Activated CD4-positive, CD25-positive, alpha-beta regulatory T cell (primary cell): ENCODE data around the gene TMEM108.

Source experiments
- DNase-seq, 4 experiments: peaks; one replicate each; lab custom pipeline; 2025; lab: John Stamatoyannopoulos, UW

Gene TMEM108

DNA sequence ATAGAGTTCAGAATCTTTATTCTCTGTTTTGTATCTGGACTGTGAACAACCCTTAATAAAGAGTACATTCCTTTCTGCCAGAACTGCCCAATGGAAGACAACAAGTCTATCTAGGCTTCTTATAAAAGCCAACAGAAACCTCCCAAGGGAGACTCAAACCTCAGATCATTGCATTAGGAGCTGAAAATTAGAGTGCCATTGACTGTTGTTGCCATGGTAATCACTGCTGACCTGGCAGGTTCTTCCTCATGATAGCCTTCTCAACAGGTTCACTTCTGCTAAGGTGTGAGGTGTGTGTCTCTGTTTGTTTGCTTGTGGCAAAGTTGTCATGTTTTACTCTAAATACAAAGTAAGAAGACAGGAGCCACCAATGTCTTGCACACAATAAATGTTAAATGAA, 79.2 kb downstream of the TMEM108 start:
- DNase-seq: no peak

DNA sequence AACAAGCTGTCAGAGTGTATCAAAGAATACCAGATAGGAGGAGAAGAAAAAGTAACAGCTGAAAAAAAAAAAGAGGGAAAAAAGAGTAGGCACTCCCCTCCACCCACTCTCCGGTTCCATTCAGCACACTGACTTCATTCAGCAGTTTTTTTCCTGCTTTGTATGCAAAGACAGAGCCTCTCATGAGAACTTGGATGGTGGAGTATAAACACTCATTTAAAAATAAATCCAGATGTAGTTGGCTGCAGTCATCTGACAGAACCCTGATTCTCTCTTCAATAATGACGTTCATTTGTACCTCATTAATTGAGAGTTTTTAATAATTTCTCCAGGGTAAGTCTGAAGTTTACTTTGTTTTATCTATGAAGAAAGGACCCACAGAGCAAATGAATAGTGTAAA, 81.0 kb downstream of the TMEM108 start:
- no peak for DNase-seq

DNA sequence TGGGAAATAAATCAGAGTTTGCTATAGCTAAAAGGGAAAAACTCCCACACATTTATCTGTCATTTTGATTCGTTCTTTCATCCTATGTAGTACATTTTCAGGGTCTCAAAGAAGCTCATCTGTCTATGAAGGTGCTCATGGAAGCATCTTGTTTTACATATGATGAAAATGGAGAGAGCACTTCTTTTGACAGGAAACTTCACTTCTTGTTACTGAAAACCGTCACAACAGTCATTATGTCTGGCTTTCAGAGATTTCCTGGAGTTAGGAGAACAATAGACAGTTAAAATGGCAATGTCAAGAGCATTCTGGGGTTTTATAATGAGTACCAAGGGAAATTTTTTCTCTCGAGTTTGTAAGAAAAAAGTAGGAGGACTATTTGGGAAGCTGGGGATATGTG, 83.3 kb downstream of the TMEM108 start:
- DNase-seq: no peak

DNA sequence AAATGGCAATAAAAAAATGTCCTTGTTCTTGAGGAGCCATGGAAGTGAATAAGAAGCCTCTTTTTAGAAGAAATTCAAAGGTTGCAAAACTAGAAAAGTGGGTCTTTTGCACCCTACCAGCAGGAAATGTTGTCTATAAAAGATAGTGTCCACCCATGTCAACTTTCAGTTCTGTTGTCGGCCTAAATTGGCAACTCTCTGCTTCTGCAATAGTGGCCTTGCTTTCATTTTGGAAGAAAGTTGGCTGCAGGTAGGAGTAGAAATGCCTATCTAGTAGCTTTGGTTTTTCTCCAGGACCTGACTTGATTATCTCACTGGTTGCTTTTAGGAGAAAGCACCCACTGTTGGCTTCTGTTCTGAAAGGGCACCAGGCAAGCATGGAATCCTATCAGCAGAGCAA, 85.4 kb downstream of the TMEM108 start:
- no peak for DNase-seq

DNA sequence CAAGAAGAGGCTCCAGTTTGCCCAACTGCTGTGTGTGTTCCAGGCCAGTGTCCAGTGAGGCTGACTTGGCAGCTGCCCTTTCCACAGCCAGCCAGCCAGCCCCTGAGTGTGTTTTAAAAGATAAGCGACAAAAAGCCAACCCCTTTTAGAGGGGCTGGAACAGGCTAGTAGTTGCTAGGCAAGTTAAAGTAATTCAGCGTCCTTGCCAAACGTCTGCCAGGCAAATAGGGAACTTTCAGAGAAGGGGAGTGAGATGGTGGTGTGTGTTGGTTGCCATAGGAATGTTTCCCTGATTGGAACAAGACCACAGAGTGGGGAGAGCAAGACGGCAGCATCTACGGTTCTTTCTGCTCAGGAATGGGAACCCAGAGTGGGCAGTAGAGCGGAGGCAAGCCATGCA, 86.3 kb downstream of the TMEM108 start:
- no peak for DNase-seq

DNA sequence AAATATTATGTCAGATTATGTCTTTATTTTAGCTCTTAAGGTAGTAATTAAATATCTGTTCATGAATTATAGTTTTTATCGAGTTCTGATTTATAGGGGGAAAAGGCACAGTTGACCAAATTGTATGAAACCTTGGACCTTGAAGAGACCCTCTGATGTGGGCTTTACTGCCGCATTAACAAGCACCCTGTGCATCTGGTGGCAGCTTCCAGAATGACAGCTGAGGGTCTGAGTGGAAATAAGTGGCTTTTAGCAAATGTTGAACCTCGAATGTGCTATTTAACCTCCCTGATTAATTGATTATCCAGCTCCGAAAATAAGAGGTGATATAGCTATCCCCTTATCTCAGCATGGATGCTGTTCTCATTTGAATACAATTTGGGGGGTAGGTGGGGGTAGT, 87.0 kb downstream of the TMEM108 start:
- DNase-seq: no peak

DNA sequence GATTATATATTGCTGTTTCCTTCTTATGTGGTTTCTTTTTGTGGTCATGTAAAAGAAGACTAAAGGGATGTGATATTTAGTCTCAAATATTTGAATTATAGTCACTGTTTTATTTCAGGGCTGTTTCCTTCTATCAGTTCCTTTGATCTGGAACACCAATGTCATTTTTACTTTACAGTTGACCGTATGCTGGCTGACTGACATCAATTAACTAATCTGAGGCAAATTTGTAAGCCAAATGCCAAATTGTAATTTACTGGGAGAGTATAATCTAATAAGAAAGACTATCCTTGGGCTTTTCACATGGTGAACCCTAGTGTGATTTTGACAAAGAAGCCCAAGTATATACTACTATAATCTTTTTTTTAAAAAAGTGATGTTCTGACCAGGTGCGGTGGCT, 87.6 kb downstream of the TMEM108 start:
- DNase-seq: no peak

DNA sequence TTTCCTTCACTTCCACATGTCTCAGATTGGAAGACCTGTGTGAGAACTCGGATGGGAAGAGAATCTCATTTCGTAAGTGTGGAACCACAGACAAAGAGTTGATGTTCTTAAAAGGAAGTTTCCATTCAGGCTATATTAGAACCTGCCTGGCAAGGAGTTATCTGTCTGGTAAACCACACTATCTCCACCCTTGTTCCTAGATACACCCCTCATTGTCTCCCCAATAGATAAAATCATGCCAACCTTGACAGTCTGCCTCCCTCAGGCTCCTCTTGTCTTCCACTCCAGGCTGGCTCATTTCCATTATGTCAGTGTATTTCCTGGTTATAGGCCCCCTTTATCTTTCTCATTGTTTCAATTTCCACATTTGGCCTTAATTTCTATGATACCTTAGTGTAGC, 89.2 kb downstream of the TMEM108 start:
- DNase-seq: no peak

DNA sequence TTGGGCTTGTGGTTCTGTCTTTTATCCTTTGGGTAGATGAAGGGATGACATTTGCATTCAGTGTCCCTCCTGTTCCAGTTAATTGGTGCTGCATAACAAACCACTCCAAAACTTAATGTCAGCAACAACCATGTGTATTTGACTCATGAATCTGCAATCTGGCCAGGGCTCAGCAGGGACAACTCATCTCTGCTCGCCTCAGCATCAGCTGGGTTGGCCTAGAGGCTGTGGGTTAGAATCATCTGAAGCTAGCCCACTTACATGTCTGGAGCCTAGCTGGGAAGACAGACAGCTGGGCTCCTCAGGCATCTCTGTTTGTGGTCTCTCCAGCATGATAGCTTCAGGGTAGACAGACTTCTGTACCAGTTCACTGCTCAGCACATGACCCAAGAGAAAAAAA, 92.0 kb downstream of the TMEM108 start:
- DNase-seq: no peak

DNA sequence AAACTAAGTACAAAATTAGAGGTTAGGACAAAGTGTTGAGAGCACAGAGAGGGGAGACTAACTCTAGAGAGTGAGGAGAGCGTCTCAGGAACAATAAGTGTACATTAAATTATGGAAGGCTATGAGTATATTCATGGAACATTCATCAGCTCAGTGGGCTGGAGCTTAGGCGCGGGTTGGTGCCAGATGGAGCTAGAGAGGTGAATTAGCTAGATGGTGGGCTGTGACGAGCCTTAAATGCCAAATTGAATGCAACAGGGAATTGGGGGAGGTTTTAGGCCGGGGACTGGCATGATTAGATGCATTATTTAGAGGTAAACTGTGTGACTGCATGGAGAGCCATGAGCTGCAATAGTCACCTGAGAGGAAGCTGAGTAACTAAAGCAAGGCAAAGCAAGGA, 97.1 kb downstream of the TMEM108 start:
- DNase-seq: no peak

DNA sequence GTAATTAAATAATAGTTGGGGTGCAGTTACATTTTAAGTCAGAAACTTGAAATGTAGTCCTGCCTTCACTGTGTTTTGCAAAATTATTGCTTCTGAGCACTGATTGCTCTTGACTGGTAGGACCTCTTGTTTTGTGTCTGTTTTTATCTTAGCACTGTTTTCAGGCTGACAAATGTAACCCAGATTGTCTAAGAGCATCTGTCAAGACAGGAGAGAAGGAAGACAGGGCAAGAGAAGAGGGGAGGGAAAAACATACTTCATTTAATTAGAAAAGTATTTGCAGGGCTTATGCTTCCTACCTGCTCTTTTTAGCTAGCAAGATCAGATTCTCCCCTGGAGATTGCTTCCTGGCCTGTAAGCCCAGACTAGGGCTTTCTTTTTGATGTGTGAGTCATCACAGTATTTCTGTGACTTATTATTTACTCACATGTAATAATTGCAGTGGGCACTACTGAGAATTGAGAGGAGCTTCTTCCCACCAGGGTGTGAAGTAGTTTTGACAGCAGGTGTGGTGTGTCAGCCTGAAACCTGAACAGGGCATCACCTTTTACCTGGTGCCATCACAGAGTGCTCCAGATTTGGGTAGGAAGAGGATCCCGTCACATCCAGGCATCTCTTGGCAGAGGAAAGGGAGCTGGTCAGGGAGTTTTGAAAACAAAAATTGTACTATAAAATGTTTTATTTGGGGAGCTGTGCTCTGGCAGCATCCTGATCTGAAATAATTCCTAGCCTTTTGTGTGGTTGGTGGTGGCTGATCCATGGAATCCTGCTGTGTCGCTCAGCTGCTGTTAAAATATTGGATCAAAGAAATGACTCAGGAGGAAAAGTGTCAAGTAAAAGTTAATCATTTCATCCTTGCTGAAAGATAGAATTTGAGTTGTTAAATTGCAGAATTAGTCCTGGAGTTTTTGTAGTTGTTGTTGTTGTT, 98.2 kb downstream of the TMEM108 start:
- no peak for DNase-seq

DNA sequence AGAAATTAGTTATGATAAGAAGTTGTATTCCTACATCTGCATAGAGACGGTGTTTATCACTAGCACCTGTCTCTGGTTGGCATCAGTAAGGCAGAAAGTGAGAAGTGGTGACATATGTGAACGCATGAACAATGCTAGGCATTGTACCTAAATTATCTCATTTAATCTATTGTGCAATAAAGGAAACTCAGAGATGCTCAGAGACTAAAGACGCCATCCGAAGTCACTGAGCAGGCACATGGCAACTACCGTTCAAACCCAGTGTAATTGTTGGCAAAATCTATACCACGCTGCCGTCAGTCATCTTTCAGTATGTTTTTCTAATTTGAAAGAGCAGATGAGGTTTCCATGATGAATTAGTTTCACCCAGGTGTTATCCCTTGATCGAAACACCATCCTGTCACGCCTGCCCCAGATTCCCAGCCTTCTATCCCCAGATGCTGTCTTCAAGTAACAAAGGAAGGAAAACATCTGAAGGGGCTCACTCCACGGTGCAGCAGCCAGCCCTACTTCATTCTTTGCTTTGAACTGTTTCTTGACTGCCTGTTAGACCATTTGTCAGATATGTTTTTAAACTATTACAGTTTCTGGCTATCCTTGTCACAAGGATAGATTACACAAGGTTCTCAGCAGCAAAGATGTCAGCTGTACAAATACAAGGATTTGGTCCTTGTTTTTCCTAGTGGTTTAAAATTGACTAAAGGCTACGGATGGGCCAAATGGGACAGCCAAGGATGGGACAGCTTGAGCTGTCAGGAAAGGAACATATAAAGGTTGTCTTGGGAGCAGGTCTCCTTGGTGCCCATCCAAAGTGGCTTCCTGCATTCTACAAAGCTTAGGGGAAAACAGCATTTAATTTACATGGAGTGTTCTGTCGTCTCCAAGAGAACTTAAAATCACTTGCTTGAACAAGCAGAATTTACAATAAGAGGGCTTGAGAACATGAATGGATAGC, 99.1 kb downstream of the TMEM108 start:
- no peak for DNase-seq

DNA sequence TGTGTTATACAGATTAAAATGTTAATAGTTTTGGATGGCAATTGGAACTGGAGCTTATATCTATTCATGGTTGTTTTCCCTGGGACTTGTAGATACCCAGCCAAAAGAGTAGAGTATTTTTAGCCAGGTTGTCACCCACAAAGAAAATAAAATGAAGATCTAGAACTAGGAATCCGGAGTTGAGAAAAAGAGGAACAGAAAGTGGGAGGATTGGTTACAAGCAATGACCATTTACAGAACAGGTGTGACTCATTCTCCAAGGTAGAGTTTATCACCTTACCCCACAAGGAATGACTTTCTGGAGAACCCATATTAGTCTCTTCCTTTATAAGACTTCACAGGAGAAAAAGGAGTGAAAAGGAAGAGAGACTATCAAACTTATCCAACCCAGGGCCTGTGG, 99.8 kb downstream of the TMEM108 start:
- no peak for DNase-seq

DNA sequence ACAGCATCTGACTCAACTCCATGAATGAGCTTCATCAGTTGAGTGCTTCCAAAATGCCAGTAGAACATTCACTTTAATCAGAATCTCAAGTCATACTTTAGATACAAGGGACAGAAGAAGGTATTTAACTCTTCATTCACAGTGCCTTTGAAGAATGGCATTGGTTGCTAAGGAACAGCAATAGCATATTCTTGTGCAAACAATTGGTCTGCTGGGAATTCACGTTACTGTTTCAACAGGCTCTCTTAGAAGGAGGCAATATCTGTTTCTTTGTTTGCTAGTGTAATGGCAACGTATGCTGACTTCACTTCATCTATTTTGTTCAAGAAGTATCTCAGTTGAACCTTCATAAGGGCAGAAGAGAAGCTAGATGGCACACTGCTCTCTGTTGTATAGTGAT, 113.9 kb downstream of the TMEM108 start:
- no peak for DNase-seq

DNA sequence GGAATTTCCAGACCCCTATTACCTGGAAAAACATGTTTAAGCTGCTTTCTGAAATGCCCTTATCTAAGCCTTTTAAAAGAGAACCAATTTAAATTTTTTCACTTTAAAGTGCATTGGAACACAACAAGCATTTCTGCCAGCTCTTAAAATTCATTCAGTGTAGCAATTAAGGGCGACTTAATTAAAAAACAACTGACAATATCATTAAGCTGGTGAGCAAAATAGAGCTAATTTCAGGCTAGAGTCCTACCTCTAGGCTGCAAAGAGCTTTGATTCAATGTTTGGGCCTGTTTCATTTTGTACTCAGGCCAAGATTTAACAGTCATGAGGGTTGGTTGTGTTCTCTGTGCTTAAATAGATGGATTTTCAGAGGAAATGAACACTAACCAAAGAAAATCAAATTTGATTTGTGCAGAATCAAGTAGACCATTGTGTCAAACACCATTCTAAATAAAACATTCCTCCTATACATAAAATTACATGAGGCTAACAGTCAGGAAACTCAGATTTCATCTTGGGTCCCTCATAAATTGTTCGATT, 114.6 kb downstream of the TMEM108 start:
- DNase-seq: no peak

DNA sequence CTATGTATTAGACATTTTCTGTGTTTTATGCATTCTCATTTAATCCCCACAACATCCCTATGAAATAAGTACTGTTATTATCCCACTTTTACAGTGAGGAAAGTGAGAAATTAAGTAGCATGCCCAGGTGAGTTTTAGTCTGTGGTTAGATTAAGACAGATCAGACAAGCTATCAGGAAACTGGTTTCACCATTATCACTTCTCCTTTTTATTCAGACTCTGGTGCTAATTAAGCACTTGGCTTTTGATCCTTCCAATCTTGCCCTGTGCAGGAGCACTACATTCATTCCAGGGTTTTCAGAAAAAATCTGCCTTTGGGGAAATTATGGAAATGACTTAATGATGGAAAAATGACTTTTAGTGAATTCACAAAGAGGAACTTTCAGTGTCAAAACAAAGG, 115.2 kb downstream of the TMEM108 start:
- no peak for DNase-seq

DNA sequence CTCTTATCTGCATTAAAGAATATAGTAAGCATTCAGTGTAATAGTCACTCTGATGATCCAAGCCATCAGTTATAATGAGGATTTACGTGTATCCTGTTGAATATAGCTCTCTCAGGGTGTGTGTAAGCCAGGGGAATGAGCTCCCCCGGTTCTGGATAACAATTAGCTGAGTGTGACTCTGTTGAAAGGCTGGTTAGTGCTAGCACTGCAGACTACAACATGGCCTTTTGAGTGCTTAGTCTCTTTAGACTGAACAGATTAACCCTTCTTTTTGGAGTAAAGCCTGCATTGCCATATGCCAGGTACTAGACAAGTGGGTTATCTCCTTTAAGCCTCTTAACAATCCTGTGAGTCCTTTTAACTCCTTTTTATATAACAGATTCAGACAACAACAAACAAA, 119.5 kb downstream of the TMEM108 start:
- DNase-seq: no peak

DNA sequence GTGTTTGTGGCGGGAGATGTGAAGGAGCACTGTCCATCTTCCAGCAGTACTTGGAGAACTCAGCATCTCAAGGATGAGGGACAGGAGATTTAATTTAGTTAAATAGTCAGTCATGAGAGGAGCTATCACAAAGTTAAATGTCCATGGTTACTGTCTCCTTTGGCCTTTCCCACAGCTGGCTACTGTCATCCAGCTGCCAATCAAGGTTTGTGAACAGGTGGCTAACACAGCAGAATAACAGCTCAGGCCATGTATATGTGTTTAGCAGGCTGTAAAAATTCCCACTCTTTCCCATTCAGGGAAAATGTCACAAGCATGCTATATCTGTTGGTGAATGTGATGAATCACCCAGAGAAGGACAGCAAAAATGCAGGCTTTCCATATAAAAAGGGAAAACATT, 120.5 kb downstream of the TMEM108 start:
- DNase-seq: no peak

DNA sequence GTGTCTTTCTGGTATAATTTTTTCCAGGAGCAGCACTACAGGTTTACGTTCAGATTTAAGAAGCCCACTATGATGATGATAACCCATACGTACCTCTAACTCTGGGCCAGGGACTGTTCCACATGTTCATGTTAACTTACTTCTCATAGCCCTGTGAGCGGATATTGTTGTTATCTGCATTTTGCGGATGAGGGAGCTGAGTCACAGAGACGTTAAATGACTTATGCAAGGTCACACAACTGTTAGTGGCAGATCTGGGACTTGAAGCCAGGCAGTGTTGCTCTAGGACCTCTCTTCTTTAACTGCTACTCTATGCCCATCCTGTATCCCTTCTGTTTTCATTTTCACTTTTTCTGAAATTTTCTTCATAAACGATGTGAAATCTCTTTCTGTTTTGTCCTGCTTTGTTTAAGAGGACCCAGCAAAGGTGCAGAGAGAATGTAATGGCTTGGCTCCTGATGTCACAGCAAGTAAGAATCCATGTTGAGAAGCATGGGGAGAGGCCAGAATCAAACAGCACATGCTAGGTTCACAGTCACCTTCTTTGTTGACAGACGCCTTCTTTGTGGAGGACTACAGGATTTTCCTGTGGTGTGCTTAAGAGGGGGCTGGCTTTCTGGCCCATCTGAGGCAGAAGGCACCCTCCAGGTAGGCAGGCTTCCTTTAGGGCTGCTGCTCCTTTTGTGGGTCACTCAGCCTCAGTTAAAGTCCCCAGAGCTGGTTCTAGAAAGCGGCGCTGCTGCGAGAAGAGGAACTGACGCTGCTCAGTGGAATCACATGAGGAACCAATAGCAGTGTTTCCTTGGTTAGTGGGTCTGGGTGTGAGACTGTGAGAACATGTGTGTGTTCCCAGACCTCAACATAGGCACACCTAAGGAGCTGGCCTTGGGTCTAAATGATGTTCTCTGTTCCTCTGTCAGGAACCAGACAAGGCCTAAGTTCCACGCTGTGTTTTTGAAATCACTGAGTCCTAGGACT, 121.6 kb downstream of the TMEM108 start:
- DNase-seq: no peak

DNA sequence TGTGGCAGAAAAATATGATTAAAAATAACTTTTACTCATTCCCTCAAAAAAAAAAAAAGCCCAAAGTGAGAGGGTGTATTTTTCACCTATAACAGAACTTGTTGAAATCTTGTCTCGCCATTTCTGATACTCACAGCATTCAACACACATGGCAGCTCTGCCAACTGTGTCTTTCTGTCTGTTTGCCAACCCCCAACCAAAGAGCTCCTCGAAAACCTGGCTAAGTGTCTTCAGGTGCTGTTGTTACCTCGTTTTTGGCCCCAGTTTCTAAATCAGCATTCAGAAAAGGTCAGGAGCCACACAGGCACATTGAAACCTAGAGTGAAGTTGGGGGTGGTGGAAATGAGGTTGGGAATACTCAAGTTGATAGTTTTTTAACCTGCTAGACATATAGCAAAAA, 123.5 kb downstream of the TMEM108 start:
- DNase-seq: no peak

DNA sequence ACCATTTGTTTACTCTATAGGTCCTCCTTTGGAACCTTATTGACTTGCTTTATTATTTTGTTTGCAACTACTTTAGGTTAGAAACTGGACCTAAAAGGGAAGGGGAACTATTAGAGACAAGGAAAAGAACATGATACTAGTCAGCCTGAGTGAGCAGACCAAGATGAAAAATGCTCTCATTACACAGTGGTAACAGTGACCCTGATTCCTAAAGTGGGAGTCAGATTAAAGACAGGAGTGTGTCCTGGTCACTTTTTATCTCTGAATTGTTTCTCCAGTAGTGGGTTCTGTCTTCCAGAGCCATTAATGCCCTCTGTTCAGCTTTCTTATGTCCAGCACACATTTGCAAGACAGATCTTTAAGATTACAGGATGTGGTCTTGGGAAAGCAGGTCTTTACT, 124.1 kb downstream of the TMEM108 start:
- no peak for DNase-seq
